ENCODE results near the gene ADAMTS12.
A peak's percentile ranks its signal among the peaks of the same experiment; 100 is the strongest.
"Not testable (repeated sequence)": the region's sequence is repeated elsewhere in the genome, so short reads cannot be mapped to it uniquely, and the experiment has no call there.

ADAMTS12 gene

DNA sequence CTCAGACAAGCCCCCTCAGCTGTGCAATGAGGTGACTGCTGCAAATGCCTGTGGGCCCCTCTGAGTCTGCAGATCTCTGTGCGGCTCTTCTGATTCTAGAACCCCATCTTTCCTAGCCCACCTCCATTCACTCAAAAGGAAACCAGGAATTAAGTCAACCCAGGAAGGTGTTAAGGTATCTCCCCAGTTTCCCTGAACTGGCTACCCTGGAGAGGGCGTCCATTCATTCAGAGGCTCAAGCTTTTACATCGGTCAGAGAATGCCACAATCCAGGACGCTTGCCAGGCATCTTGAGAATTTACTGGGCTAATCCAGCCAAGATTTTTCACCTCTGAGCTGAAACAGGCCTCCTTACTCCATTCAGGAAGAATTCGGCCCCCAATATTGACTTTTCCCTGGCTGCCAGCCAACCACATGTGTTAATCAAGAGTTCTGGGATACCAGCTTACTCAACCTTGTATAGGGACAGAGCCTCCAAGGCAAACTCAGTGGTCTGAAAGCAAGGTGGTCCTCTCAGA, 889 bp upstream of the ADAMTS12 start:
- no peaks in the 10 kb centered on the region for H3K9me3 ChIP-seq (ENCODE audit: insufficient read depth, low read depth, low read length)
- H3K4me1 ChIP-seq (ENCODE audit: insufficient read depth, low read length), result peaks cover 25% of the 10 kb centered on the region
- H3K9ac ChIP-seq (ENCODE audit: low read depth, low read length), result peak overlapping the region; percentile 66; the same call in 1 of the 2 replicates
- H3K27ac ChIP-seq (ENCODE audit: low read length), result no peak overlapping the region
- peaks cover 21% of the 10 kb centered on the region for H3K27me3 ChIP-seq (ENCODE audit: insufficient read depth, low read length)
- no peaks in the 10 kb centered on the region for H3K36me3 ChIP-seq (ENCODE audit: insufficient read depth, low read depth, low read length)
- peak overlapping the region; percentile 78 for H3K4me3 ChIP-seq (ENCODE audit: low read length)

DNA sequence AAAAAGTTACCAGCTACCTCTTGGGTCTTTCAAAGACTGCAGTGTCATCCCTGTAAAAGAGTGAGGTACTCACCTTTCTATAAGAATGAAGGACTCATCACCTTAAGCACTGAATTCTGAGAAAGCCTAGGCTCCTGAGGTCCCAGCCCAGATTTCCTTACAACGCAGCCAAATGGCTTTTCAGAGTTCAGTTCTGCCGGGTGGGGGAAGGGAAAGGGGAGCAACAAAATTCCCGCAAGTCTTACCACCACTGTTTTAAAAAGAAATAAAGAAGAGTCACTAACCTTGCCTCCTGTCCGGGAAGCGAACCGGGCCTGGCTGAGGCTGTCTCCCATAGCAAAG, 373 bp downstream of the ADAMTS12 start:
- H3K4me3 ChIP-seq (ENCODE audit: low read length), result peak overlapping the region; percentile 78
- no peaks in the 10 kb centered on the region for H3K9me3 ChIP-seq (ENCODE audit: insufficient read depth, low read depth, low read length)
- H3K27me3 ChIP-seq (ENCODE audit: insufficient read depth, low read length), result peaks cover 21% of the 10 kb centered on the region
- peak overlapping the region; percentile 77; the same call in 1 of the 2 replicates for H3K9ac ChIP-seq (ENCODE audit: low read depth, low read length)
- peaks cover 25% of the 10 kb centered on the region for H3K4me1 ChIP-seq (ENCODE audit: insufficient read depth, low read length)
- H3K27ac ChIP-seq (ENCODE audit: low read length), result no peak overlapping the region
- H3K36me3 ChIP-seq (ENCODE audit: insufficient read depth, low read depth, low read length), result no peaks in the 10 kb centered on the region

DNA sequence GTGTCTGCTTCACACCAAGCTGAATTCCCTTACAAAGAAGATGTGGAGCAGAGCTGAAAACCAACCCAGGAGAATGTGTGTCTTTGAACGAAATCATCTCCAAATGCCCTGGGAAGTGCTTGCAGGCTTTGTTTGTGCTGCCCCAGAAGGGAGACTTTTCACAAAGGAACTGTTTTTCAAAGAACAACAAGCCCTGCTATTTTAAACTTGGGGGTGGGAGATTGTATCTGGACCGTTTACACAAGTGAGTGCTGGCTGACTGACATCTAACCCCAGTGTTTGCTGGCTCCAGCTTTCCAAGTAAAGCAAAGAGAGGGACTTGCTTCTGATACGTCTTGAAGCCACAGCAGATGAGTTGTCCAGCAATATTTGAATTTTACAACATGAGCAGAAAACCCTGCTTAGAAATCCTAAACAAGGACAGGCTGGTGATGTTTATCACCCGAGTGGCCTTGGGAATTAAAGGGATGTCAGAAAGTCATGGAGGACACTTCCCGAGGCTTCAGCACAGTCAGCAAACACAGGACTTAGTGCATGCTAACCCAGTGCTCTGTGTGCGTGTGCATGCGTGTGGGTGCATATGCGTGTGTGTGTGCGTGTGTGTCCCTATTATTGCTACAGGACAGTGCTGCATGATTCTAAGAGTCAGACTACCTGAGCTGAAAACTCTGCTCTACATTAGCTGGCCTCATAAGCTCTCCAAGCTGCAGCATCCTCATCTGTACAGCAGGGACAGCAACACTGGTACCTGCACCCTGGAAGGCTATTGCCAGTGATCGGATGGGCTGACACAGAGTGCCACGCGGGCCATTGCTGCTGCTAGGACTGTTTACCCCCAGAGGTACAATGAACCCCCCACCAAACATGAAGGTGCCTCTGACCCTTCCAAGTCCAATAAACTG, 1.4 kb downstream of the ADAMTS12 start:
- H3K9ac ChIP-seq (ENCODE audit: low read depth, low read length), result peak overlapping the region; percentile 77; the same call in 1 of the 2 replicates
- no peaks in the 10 kb centered on the region for H3K9me3 ChIP-seq (ENCODE audit: insufficient read depth, low read depth, low read length)
- peaks cover 21% of the 10 kb centered on the region for H3K27me3 ChIP-seq (ENCODE audit: insufficient read depth, low read length)
- H3K4me1 ChIP-seq (ENCODE audit: insufficient read depth, low read length), result peaks cover 25% of the 10 kb centered on the region
- peak overlapping the region; percentile 78 for H3K4me3 ChIP-seq (ENCODE audit: low read length)
- no peak overlapping the region for H3K27ac ChIP-seq (ENCODE audit: low read length)
- no peaks in the 10 kb centered on the region for H3K36me3 ChIP-seq (ENCODE audit: insufficient read depth, low read depth, low read length)

DNA sequence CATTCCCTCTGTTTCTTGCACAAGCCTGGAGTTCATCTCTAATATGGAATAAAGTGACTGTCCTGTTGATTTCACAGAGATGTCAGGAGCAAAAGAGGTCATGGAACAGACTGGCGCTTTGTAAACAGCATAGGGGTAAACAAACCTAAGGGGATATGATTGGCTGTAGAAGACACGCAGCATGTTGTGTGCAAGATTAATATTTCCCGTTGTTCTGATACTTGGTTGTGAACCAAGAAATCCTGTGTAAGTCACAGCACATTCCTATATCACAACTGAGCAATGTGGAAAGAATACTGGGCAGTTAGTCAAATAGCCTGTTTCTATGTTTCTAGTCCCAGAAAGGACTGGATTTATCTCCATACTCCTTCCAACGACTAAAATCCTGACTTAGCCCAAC, 3.2 kb downstream of the ADAMTS12 start:
- no peak overlapping the region for H3K4me3 ChIP-seq (ENCODE audit: low read length)
- H3K27me3 ChIP-seq (ENCODE audit: insufficient read depth, low read length), result peaks cover 13% of the 10 kb centered on the region
- no peaks in the 10 kb centered on the region for H3K36me3 ChIP-seq (ENCODE audit: insufficient read depth, low read depth, low read length)
- H3K4me1 ChIP-seq (ENCODE audit: insufficient read depth, low read length), result peaks cover 28% of the 10 kb centered on the region
- no peaks in the 10 kb centered on the region for H3K9me3 ChIP-seq (ENCODE audit: insufficient read depth, low read depth, low read length)
- no peak overlapping the region for H3K27ac ChIP-seq (ENCODE audit: low read length)
- no peak overlapping the region for H3K9ac ChIP-seq (ENCODE audit: low read depth, low read length)

DNA sequence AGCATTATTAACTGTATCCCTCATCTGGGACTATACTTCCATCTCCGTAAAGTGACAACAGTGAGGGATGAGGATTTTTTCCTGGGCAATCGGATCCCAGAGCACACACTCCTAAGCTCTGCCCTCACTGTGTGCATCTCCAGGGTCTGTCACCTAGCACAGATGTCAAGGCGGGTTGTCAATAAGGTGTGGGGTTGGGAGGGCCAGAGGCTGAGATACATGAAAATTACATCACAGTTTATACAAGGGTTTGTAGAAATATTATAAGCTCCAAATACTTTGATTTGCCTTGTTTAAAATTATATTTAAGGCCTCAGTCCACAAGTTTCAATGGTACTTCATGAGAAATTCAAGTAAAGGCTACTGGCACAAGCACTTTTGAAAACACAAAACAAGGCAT, 4.5 kb downstream of the ADAMTS12 start:
- Histone ChIP-seq H3K27me3 (ENCODE audit: insufficient read depth, low read length) (peaks cover under 1% of the 10 kb centered on the region; the same call in 1 of the 2 replicates), H3K36me3 (ENCODE audit: insufficient read depth, low read depth, low read length) (no peaks in the 10 kb centered on the region), H3K4me1 (ENCODE audit: insufficient read depth, low read length) (peaks cover 21% of the 10 kb centered on the region), H3K9me3 (ENCODE audit: insufficient read depth, low read depth, low read length) (no peaks in the 10 kb centered on the region), H3K27ac (ENCODE audit: low read length) (no peak overlapping the region), H3K9ac (ENCODE audit: low read depth, low read length) (no peak overlapping the region), H3K4me3 (ENCODE audit: low read length) (no peak overlapping the region)

DNA sequence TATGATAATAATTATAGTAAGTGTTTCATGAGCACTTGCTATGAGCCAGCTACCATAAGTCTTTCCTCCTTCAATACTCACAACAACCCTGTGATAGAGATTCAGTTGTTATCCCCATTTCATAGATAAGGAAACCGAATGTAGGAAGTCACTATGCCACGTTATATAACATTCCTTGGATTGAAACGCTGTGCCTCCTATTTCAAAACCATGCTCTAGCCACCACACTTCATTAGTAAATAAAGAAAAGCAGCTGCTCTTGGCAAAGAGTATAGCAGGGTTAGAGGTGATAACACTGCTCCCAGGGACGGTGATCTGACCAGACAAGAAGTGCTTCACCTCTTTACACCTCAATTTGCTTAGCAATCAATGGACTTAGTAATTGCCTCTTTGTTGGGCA, 5.5 kb downstream of the ADAMTS12 start:
- Histone ChIP-seq H3K4me3 (ENCODE audit: low read length) (no peak overlapping the region), H3K9ac (ENCODE audit: low read depth, low read length) (no peak overlapping the region), H3K9me3 (ENCODE audit: insufficient read depth, low read depth, low read length) (no peaks in the 10 kb centered on the region), H3K4me1 (ENCODE audit: insufficient read depth, low read length) (peaks cover 21% of the 10 kb centered on the region), H3K36me3 (ENCODE audit: insufficient read depth, low read depth, low read length) (no peaks in the 10 kb centered on the region), H3K27ac (ENCODE audit: low read length) (no peak overlapping the region), H3K27me3 (ENCODE audit: insufficient read depth, low read length) (no peaks in the 10 kb centered on the region)

DNA sequence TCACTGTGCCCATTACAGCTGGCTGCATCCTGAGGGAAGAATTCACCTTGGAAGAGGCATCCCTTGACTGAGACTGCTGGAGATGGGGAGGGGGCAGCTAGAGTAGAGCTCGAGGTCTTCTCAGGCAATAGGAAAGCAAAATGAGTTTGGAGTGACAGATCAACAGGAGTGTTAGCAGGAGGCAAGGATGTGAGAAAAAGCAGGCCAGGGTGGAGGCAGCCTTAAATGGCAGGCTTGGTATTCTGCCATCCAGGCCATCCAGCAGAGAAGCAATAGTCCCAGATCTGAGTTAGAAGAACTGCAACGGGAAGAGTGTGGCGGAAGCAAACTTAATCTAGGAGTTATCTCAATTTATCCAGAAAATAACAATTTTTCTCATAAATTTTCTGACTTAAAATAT, 6.1 kb downstream of the ADAMTS12 start:
- no peaks in the 10 kb centered on the region for H3K27me3 ChIP-seq (ENCODE audit: insufficient read depth, low read length)
- H3K27ac ChIP-seq (ENCODE audit: low read length), result no peak overlapping the region
- H3K4me3 ChIP-seq (ENCODE audit: low read length), result no peak overlapping the region
- peaks cover 16% of the 10 kb centered on the region for H3K4me1 ChIP-seq (ENCODE audit: insufficient read depth, low read length)
- H3K36me3 ChIP-seq (ENCODE audit: insufficient read depth, low read depth, low read length), result peaks cover 5% of the 10 kb centered on the region; the same call in 1 of the 2 replicates
- no peaks in the 10 kb centered on the region for H3K9me3 ChIP-seq (ENCODE audit: insufficient read depth, low read depth, low read length)
- H3K9ac ChIP-seq (ENCODE audit: low read depth, low read length), result no peak overlapping the region

DNA sequence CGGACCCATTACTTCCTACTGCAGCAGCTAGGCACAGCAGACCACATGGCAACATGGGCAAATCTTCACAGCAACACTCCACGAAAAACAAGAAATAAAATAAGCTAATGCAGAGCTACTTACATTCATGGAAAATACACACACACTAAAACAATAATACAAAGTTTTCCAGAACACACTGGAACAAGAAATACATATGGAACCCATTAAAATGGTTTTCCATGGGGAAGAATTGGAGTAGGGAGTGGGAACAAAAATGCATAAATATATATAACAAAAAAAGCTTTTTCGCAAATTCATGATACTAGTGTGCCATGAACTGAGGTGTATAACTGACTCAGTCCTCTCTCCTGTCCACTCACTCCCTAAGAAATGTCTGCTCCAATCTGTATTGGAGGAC, 8.3 kb downstream of the ADAMTS12 start:
- no peaks in the 10 kb centered on the region for H3K27me3 ChIP-seq (ENCODE audit: insufficient read depth, low read length)
- no peak overlapping the region for H3K9ac ChIP-seq (ENCODE audit: low read depth, low read length)
- H3K4me3 ChIP-seq (ENCODE audit: low read length), result no peak overlapping the region
- H3K4me1 ChIP-seq (ENCODE audit: insufficient read depth, low read length), result peaks cover 3% of the 10 kb centered on the region; the same call in 1 of the 2 replicates
- no peak overlapping the region for H3K27ac ChIP-seq (ENCODE audit: low read length)
- H3K36me3 ChIP-seq (ENCODE audit: insufficient read depth, low read depth, low read length), result peaks cover 5% of the 10 kb centered on the region; the same call in 1 of the 2 replicates
- H3K9me3 ChIP-seq (ENCODE audit: insufficient read depth, low read depth, low read length), result no peaks in the 10 kb centered on the region

DNA sequence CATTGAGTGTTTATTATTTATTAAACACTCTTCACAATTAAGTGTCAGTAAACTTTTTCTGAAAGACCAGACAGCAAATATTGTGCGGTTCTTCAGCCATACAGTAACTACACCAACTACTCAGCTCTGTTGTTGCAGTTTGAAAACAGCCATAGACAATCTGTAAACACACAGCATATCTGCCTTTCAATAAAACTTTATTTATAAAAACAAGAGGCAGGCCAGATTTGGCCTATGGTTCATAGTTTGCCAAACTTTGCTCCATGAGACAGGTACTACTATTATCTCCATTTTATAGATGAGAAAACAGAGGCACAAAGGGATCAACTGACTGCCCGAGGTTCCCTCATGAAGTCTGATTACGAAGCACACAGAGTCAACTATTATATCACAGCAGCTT, 11.5 kb downstream of the ADAMTS12 start:
- no peaks in the 10 kb centered on the region for H3K27me3 ChIP-seq (ENCODE audit: insufficient read depth, low read length)
- peaks cover 3% of the 10 kb centered on the region; the same call in 1 of the 2 replicates for H3K4me1 ChIP-seq (ENCODE audit: insufficient read depth, low read length)
- no peak overlapping the region for H3K27ac ChIP-seq (ENCODE audit: low read length)
- H3K36me3 ChIP-seq (ENCODE audit: insufficient read depth, low read depth, low read length), result peaks cover 5% of the 10 kb centered on the region; the same call in 1 of the 2 replicates
- no peak overlapping the region for H3K4me3 ChIP-seq (ENCODE audit: low read length)
- H3K9ac ChIP-seq (ENCODE audit: low read depth, low read length), result no peak overlapping the region
- peaks cover 9% of the 10 kb centered on the region; the same call in 1 of the 2 replicates for H3K9me3 ChIP-seq (ENCODE audit: insufficient read depth, low read depth, low read length)

DNA sequence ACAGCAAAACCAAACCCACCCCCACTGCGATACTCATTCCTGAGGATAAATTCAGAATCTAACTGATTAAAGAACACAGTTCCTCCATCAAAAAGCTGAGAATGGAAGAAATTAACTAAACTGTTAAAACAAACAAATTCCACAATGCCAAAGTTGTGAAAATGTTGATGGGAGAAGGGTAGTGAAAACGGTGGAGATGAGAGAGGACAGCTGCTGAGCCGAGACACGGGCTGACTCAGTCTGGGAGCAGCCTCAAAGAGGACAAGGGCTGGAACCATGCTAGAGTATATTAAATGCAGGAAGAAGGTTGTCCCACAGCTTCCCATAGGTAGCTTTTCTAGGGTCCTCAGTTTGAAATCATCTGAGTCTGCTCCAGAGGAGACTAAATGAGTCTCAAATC, 14.3 kb downstream of the ADAMTS12 start:
- H3K27me3 ChIP-seq (ENCODE audit: insufficient read depth, low read length), result no peaks in the 10 kb centered on the region
- H3K9me3 ChIP-seq (ENCODE audit: insufficient read depth, low read depth, low read length), result peaks cover 9% of the 10 kb centered on the region; the same call in 1 of the 2 replicates
- no peak overlapping the region for H3K4me3 ChIP-seq (ENCODE audit: low read length)
- H3K9ac ChIP-seq (ENCODE audit: low read depth, low read length), result no peak overlapping the region
- H3K4me1 ChIP-seq (ENCODE audit: insufficient read depth, low read length), result no peaks in the 10 kb centered on the region; the same call in 1 of the 2 replicates
- no peak overlapping the region for H3K27ac ChIP-seq (ENCODE audit: low read length)
- peaks cover 5% of the 10 kb centered on the region; the same call in 1 of the 2 replicates for H3K36me3 ChIP-seq (ENCODE audit: insufficient read depth, low read depth, low read length)

DNA sequence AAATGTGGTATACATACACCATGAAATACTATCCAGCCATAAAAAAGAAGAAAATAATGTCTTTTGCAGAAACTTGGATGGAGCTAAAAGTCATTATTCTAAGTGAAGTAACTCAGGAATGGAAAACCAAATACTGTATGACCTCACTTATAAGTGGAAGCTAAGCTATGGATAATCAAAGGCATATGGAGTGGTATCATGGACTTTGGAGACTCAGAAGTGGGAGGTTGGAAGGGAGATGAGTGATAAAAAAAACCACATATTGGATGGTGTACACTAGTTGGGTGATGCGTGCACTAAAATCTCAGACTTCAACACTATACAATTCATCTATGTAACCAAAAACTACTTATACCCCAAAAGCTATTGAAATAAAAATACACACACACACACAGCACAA, 24.5 kb downstream of the ADAMTS12 start:
- Histone ChIP-seq H3K4me1 (ENCODE audit: insufficient read depth, low read length) (no peaks in the 10 kb centered on the region), H3K27me3 (ENCODE audit: insufficient read depth, low read length) (no peaks in the 10 kb centered on the region), H3K4me3 (ENCODE audit: low read length) (no peak overlapping the region), H3K9ac (ENCODE audit: low read depth, low read length) (no peak overlapping the region), H3K9me3 (ENCODE audit: insufficient read depth, low read depth, low read length) (peaks cover 24% of the 10 kb centered on the region), H3K36me3 (ENCODE audit: insufficient read depth, low read depth, low read length) (0 out of 2 replicates have a peak, but pooled peaks cover 13% of the 10 kb centered on the region), H3K27ac (ENCODE audit: low read length) (no peak overlapping the region)

DNA sequence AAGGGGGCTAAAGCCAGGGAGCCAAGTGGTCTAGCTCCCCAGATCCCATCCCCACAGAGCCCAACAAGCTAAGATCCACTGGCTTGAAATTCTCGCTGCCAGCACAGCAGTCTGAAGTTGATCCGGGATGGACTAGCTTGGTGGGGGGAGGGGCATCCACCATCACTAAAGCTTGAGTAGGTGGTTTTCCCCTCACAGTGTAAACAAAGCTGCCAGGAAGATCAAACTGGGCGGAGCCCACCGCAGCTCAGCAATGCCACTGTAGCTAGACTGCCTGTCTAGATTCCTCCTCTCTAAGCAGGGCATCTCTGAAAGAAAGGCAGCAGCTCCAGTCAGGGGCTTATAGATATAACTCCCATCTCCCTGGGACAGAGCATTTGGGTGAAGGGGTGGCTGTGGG, 32.6 kb downstream of the ADAMTS12 start:
- not testable (repeated sequence) for H3K27me3 ChIP-seq (ENCODE audit: insufficient read depth, low read length); H3K27ac ChIP-seq (ENCODE audit: low read length); H3K9ac ChIP-seq (ENCODE audit: low read depth, low read length); H3K4me3 ChIP-seq (ENCODE audit: low read length); H3K9me3 ChIP-seq (ENCODE audit: insufficient read depth, low read depth, low read length); H3K36me3 ChIP-seq (ENCODE audit: insufficient read depth, low read depth, low read length)
- H3K4me1 ChIP-seq (ENCODE audit: insufficient read depth, low read length), result peaks cover 23% of the 10 kb centered on the region

All from iPS-20b (cell line).